Glutamatergic neuron (in vitro differentiated cells): Measurements from ENCODE around the gene ZNF410. TPM values are rescaled to one million over a fixed set of nuclear protein-coding genes. Genes with fewer than 3 reads are reported as not detected.

Source experiments
- DNase-seq: peaks from one replicate; pipeline ENCODE4 v3.0.0; 2022
- H3K27ac Mint-ChIP-seq: one replicate; pipeline ENCODE4 v1.8.0; 2020; ENCODE audit warnings: mild to moderate bottlenecking, mixed read lengths, inconsistent platforms; ENCODE audit not compliant: unreplicated experiment
- H3K27me3 Mint-ChIP-seq: one replicate; pipeline ENCODE4 v1.8.0; 2020; ENCODE audit warnings: mild to moderate bottlenecking, moderate library complexity, mixed read lengths, inconsistent platforms; ENCODE audit not compliant: unreplicated experiment
- H3K36me3 Mint-ChIP-seq: one replicate; pipeline ENCODE4 v1.8.0; 2020; ENCODE audit warnings: mild to moderate bottlenecking, mixed read lengths, inconsistent platforms; ENCODE audit not compliant: unreplicated experiment
- H3K4me1 Mint-ChIP-seq: one replicate; pipeline ENCODE4 v1.8.0; 2020; ENCODE audit warnings: mild to moderate bottlenecking, low read depth, mixed read lengths, inconsistent platforms; ENCODE audit not compliant: unreplicated experiment
- H3K4me3 Mint-ChIP-seq: one replicate; pipeline ENCODE4 v1.8.0; 2020; ENCODE audit warnings: mild to moderate bottlenecking, mixed read lengths, inconsistent platforms; ENCODE audit not compliant: unreplicated experiment
- H3K9me3 Mint-ChIP-seq: one replicate; pipeline ENCODE4 v1.8.0; 2020; ENCODE audit warnings: mild to moderate bottlenecking, moderate library complexity, mixed read lengths, inconsistent platforms; ENCODE audit not compliant: unreplicated experiment
- CTCF ChIP-seq: fragments of 200-600 bp; sonication (generic); IDR thresholded peaks from one replicate; pipeline ENCODE4 v1.5.0; 2021; ENCODE audit not compliant: partially characterized antibody, unreplicated experiment
- total RNA-seq: library from RNA; stranded (reverse); fragmentation: NEBNext Ultra II Directional; extraction: Animal tissue kit (Norgen Biotek cat#: 25700); gene quantifications from one replicate; pipeline ENCODE4 v1.2.1, GENCODE V29; 2021; ENCODE audit not compliant: unreplicated experiment

The ZNF410 gene
- total RNA-seq, 1 donor from 2014 or later, result 50.7 TPM

DNA sequence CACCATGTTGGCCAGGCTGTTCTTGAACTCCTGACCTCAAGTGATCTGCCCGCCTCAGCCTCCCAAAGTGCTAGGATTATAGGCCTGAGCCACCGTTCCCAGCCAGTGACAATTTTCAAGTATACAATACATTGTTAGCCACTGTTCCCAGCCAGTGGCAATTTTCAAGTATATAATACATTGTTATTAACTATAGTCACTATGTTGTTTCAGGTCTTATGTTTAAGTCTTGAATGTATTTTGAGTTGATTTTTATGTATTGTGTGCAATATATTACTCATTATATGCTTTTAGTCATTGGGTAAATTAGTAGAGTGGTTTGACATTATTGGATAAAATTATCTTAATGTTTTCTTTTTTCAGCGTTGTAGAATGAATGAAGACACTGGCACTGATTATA is 13.0 kb upstream of the ZNF410 start:
- no peaks in the 10 kb centered on the region for H3K4me1 Mint-ChIP-seq
- no peak overlapping the region for H3K27ac Mint-ChIP-seq
- H3K9me3 Mint-ChIP-seq, result peaks cover 1% of the 10 kb centered on the region
- H3K4me3 Mint-ChIP-seq, result no peak overlapping the region
- TF ChIP-seq CTCF, result no peak
- DNase-seq, result no peak
- H3K36me3 Mint-ChIP-seq, result no peaks in the 10 kb centered on the region
- H3K27me3 Mint-ChIP-seq, result no peaks in the 10 kb centered on the region

DNA sequence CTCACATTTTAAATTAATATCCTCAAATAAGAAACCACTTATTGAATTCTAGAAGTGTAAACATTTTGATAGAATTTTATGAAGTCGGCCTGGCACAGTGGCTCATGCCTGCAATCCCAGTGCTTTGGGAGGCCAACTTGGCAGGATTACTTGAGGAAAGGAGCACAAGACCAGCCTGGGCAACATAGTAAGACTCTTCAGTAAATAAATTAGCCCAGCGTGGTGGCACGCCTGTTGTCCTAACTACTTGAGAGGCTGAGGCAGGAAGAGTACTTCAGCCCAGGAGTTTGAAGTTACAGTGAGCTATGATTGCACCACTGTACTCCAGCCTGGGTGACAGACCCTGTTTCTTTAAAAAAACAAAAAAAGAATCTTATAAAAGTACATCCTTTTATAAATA is 8.9 kb upstream of the ZNF410 start:
- H3K9me3 Mint-ChIP-seq, result no peaks in the 10 kb centered on the region
- DNase-seq, result no peak
- H3K4me3 Mint-ChIP-seq, result no peak overlapping the region
- H3K27ac Mint-ChIP-seq, result no peak overlapping the region
- H3K36me3 Mint-ChIP-seq, result no peaks in the 10 kb centered on the region
- TF ChIP-seq CTCF, result no peak
- H3K4me1 Mint-ChIP-seq, result no peaks in the 10 kb centered on the region
- no peaks in the 10 kb centered on the region for H3K27me3 Mint-ChIP-seq

DNA sequence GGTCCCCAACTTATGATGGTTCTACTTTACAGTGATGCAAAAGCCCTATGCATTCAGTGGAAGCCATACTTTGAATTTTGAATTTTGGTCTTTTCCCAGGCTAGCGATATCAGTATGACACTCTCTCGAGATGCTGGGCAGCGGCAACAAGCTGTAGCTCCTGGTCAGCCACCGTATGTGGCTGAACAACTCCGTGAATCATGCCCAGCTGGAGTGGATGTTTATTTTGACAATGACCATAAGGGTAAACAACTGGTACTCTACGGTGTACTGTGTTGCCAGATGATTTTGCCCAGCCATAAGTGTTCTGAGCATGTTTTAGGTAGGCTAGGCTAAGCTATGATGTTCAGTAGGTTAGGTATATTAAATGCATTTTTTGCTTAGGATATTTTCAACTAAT is 8.2 kb upstream of the ZNF410 start:
- no peaks in the 10 kb centered on the region for H3K36me3 Mint-ChIP-seq
- H3K9me3 Mint-ChIP-seq, result no peaks in the 10 kb centered on the region
- no peak overlapping the region for H3K27ac Mint-ChIP-seq
- TF ChIP-seq CTCF, result no peak
- H3K4me1 Mint-ChIP-seq, result no peaks in the 10 kb centered on the region
- H3K27me3 Mint-ChIP-seq, result no peaks in the 10 kb centered on the region
- no peak for DNase-seq
- no peak overlapping the region for H3K4me3 Mint-ChIP-seq

DNA sequence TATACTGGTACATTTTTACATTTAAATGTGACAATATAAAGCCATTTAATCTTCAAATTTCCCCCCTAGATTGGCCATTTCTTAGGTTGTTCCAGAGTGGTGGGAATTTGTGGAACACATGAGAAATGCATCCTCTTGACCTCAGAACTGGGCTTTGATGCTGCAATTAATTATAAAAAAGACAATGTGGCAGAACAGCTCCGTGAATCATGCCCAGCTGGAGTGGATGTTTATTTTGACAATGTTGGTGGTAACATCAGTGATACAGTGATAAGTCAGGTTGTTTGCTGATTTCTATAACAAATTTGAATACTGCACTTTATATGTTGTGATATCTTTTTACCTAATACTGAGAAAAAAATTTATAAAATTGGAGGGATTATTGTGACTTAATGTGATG is 7.6 kb upstream of the ZNF410 start:
- no peak overlapping the region for H3K4me3 Mint-ChIP-seq
- no peaks in the 10 kb centered on the region for H3K9me3 Mint-ChIP-seq
- no peak for DNase-seq
- H3K27me3 Mint-ChIP-seq, result no peaks in the 10 kb centered on the region
- no peak overlapping the region for H3K27ac Mint-ChIP-seq
- TF ChIP-seq CTCF, result no peak
- no peaks in the 10 kb centered on the region for H3K4me1 Mint-ChIP-seq
- H3K36me3 Mint-ChIP-seq, result no peaks in the 10 kb centered on the region

DNA sequence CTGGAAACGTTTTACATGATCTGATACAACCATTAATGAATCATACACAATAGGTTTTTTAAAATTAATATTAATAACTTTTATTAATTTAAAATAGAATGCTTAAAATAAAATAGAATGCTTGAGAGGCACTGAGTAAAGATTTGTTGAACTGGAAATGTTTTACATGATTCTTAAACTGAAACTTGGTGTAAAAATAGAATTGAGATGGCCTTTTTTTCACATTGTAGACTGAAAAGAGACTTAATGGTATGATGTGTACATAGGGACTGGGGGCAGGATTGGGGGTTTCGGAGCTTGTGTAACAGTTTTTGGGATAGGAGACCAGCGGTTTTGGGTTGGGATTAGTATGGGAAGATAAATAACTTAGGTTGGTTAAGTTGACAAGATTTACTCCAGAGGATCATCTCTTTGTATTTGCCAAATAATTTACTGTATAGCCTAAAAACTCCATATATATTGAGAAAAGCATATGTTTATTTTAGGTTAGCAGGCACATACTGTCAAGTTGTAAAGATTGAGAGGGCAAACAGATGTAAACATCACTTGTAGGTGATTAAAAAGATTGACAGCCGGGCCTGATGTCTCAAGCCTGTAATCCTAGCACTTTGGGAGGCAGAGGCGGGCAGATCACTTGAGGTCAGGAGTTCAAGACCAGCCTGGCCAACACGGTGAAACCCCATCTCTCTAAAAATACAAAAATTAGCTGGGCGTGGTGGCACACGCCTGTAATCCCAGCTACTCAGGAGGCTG is 2.0 kb upstream of the ZNF410 start:
- Mint-ChIP-seq H3K36me3 (no peaks in the 10 kb centered on the region), H3K4me3 (peak overlapping the region; percentile 21), H3K27ac (peak overlapping the region; percentile 28), H3K9me3 (peaks cover 2% of the 10 kb centered on the region), H3K27me3 (peaks cover 2% of the 10 kb centered on the region), H3K4me1 (peaks cover 11% of the 10 kb centered on the region)
- no peak for DNase-seq
- no peak for TF ChIP-seq CTCF
